ENCODE data around the gene BCL11A. TPM values are rescaled to one million over a fixed set of nuclear protein-coding genes. Genes with fewer than 3 reads are reported as not detected.

BCL11A gene
- total and polyA plus RNA-seq, 9 donors, result 0.81 to 5.7 (median 3.2) TPM; not detected in 1

- H3K36me3 ChIP-seq, result no peaks in the 10 kb centered on the region
- H3K27me3 ChIP-seq, result no peaks in the 10 kb centered on the region
- intact Hi-C loops (cut with DNase I), result no loop called here
- H3K9me3 ChIP-seq, result no peaks in the 10 kb centered on the region
- no peak overlapping the region for H3K27ac ChIP-seq
- DNase-seq, result no peak
- no peaks in the 10 kb centered on the region for H3K4me1 ChIP-seq (ENCODE audit: insufficient read depth)
- H3K4me3 ChIP-seq, result no peak overlapping the region
- 88 to 93% (median 89%) methylated on average over 5 of the region's 5 CpGs for WGBS, 3 donors
- TF ChIP-seq CTCF (IDR thresholded peaks at IDR 0.05) (no peak), POLR2A (IDR thresholded peaks at IDR 0.05) (no peak), EP300 (IDR thresholded peaks at IDR 0.05) (no peak)
These were observed 31.8 kb downstream of the BCL11A start for GRCh38 chr2:60521626-60522025.

GRCh38 chr2:60520917-60521539 lies 32.4 kb downstream of the BCL11A start:
- intact Hi-C loops (cut with DNase I), result no loop called here
- Histone ChIP-seq H3K4me1 (ENCODE audit: insufficient read depth) (no peaks in the 10 kb centered on the region), H3K27me3 (no peaks in the 10 kb centered on the region), H3K9me3 (no peaks in the 10 kb centered on the region), H3K27ac (no peak overlapping the region), H3K4me3 (no peak overlapping the region), H3K36me3 (no peaks in the 10 kb centered on the region)
- TF ChIP-seq CTCF (IDR thresholded peaks at IDR 0.05) (no peak), POLR2A (IDR thresholded peaks at IDR 0.05) (no peak), EP300 (IDR thresholded peaks at IDR 0.05) (no peak)
- WGBS, 3 donors, result 92 to 95% (median 93%) methylated on average over 9 of the region's 9 CpGs
- DNase-seq, result no peak

- no peak overlapping the region for H3K4me3 ChIP-seq
- no peaks in the 10 kb centered on the region for H3K36me3 ChIP-seq
- H3K4me1 ChIP-seq (ENCODE audit: insufficient read depth), result no peaks in the 10 kb centered on the region
- no peak for DNase-seq
- no peak overlapping the region for H3K27ac ChIP-seq
- WGBS, 3 donors, result 86 to 89% (median 87%) methylated on average over 8 of the region's 8 CpGs
- H3K9me3 ChIP-seq, result no peaks in the 10 kb centered on the region
- no peaks in the 10 kb centered on the region for H3K27me3 ChIP-seq
- TF ChIP-seq POLR2A (IDR thresholded peaks at IDR 0.05) (no peak), CTCF (IDR thresholded peaks at IDR 0.05) (no peak), EP300 (IDR thresholded peaks at IDR 0.05) (no peak)
- intact Hi-C loops (cut with DNase I), result no loop called here
These were observed 33.1 kb downstream of the BCL11A start for GRCh38 chr2:60520151-60520876.

- H3K4me3 ChIP-seq, result no peak overlapping the region
- H3K4me1 ChIP-seq (ENCODE audit: insufficient read depth), result no peaks in the 10 kb centered on the region
- H3K36me3 ChIP-seq, result no peaks in the 10 kb centered on the region
- no peaks in the 10 kb centered on the region for H3K9me3 ChIP-seq
- H3K27ac ChIP-seq, result no peak overlapping the region
- WGBS, 3 donors, result 81 to 86% (median 85%) methylated on average over 7 of the region's 7 CpGs
- no peak for DNase-seq
- intact Hi-C loops (cut with DNase I), result no loop called here
- no peak for TF ChIP-seq POLR2A (IDR thresholded peaks at IDR 0.05)
- TF ChIP-seq EP300 (IDR thresholded peaks at IDR 0.05), result no peak
- no peak for TF ChIP-seq CTCF (IDR thresholded peaks at IDR 0.05)
- no peaks in the 10 kb centered on the region for H3K27me3 ChIP-seq
These were observed 34.1 kb downstream of the BCL11A start for GRCh38 chr2:60519231-60519863.
